Activated CD8-positive, alpha-beta memory T cell treated with anti-CD3 and anti-CD28 coated beads for 36 hours (primary cell): ENCODE data around the gene NLRP11. TPM values are rescaled to one million over a fixed set of nuclear protein-coding genes. Genes with fewer than 3 reads are reported as not detected.
"Not testable (repeated sequence)": the region's sequence is repeated elsewhere in the genome, so short reads cannot be mapped to it uniquely, and the experiment has no call there.

Experiments
- CTCF ChIA-PET: fragments of 350-600 bp; sonication (Branson Sonifier 250); formaldehyde crosslinking; loops from one replicate; lab custom pipeline; 2021; ENCODE audit warnings: antibody characterized with exemption; lab: Charles Lee
- POLR2A ChIA-PET: fragments of 350-600 bp; sonication (Branson Sonifier 250); formaldehyde crosslinking; loops from one replicate; lab custom pipeline; 2021; ENCODE audit warnings: antibody characterized with exemption; lab: Charles Lee
- total RNA-seq, 2 experiments: library from RNA; stranded (reverse); gene quantifications; one replicate each; pipeline ENCODE4 v1.2.3, GENCODE V29; 2021

The NLRP11 gene
- total RNA-seq, 2 experiments from 2014 or later: 0.06 TPM; not detected in 1

- POLR2A ChIA-PET: no interaction called here
- CTCF ChIA-PET: interaction anchor here (0.6 kb wide), 1 partner anchor 170 kb away, joined by 3 read pairs; no protein-coding TSS in a partner anchor
Observed at GRCh38 chr19:55801416-55801815, 30.4 kb downstream of the NLRP11 start.

GRCh38 chr19:55795021-55795420 is 36.8 kb downstream of the NLRP11 start:
- ChIA-PET POLR2A (no interaction called here), CTCF (no interaction called here)

- CTCF ChIA-PET: no interaction called here
- POLR2A ChIA-PET: no interaction called here
Observed at GRCh38 chr19:55781112-55781511, 50.7 kb downstream of the NLRP11 start.

GRCh38 chr19:55778331-55778730 is 53.5 kb downstream of the NLRP11 start:
- CTCF ChIA-PET: no interaction called here
- POLR2A ChIA-PET: no interaction called here

GRCh38 chr19:55777528-55777927 is 54.3 kb downstream of the NLRP11 start:
- POLR2A ChIA-PET: no interaction called here
- CTCF ChIA-PET: no interaction called here

- POLR2A ChIA-PET: not testable (repeated sequence)
Observed at GRCh38 chr19:55769632-55770031, 62.2 kb downstream of the NLRP11 start.

GRCh38 chr19:55768818-55769217 is 63.0 kb downstream of the NLRP11 start, which contains the start of gene RFPL4AL1:
Gene RFPL4AL1, plus strand, starts transcription at chr19:55769118. Its CDS starts 2,687 bp downstream, at chr19:55771805.
- POLR2A ChIA-PET, CTCF ChIA-PET: not testable (repeated sequence)

More at GRCh38 chr19:55769632-55770031, 62.2 kb downstream of the NLRP11 start:
- CTCF ChIA-PET: not testable (repeated sequence)

GRCh38 chr19:55766466-55766865 is 65.3 kb downstream of the NLRP11 start:
- ChIA-PET CTCF (no interaction called here), POLR2A (no interaction called here)

GRCh38 chr19:55758797-55759196 is 73.0 kb downstream of the NLRP11 start, which contains the start of gene RFPL4A:
Gene RFPL4A, plus strand, starts transcription at chr19:55759097. Its CDS starts 2,704 bp downstream, at chr19:55761801.
- POLR2A ChIA-PET, CTCF ChIA-PET: not testable (repeated sequence)

- POLR2A ChIA-PET, CTCF ChIA-PET: not testable (repeated sequence)
Observed at GRCh38 chr19:55756808-55757207, 75.0 kb downstream of the NLRP11 start.

- ChIA-PET POLR2A (no interaction called here), CTCF (no interaction called here)
Observed at GRCh38 chr19:55753401-55753800, 78.4 kb downstream of the NLRP11 start.

GRCh38 chr19:55750715-55751114 is 81.1 kb downstream of the NLRP11 start:
- POLR2A ChIA-PET: no interaction called here
- CTCF ChIA-PET: interaction anchor here (0.6 kb wide), 1 partner anchor 1227 kb away, joined by 4 read pairs; no protein-coding TSS in a partner anchor

GRCh38 chr19:55738302-55738701 is 93.5 kb downstream of the NLRP11 start, which contains the start of gene NLRP9:
Gene NLRP9, minus strand, starts transcription at chr19:55738402. Its CDS starts 28 bp downstream, at chr19:55738374.
- POLR2A ChIA-PET: no interaction called here
- CTCF ChIA-PET: no interaction called here

Other genes starting within 250 kb of the NLRP11 start
- 10 to 100 TPM; 17.4 to 17.8 TPM for gene FIZ1, start 232.5 kb downstream of the NLRP11 start, total RNA-seq
- 10 to 100 TPM; 11.9 to 13.2 TPM for gene ZNF524, start 231.7 kb downstream of the NLRP11 start, total RNA-seq
- 10 to 100 TPM; 11.8 to 12.0 TPM for gene ZNF865, start 226.4 kb downstream of the NLRP11 start, total RNA-seq
- 1 to 10 TPM; 2.8 to 3.0 TPM for gene ZNF784, start 207.4 kb downstream of the NLRP11 start, total RNA-seq
- gene ZNF580, start 191.0 kb downstream of the NLRP11 start, total RNA-seq: 10 to 100 TPM; 31.3 to 32.0 TPM
- gene ZNF581, start 188.3 kb downstream of the NLRP11 start, total RNA-seq: 10 to 100 TPM; 32.6 to 33.6 TPM
- 1 to 10 TPM; 4.3 to 4.4 TPM for gene CCDC106, start 183.8 kb downstream of the NLRP11 start, total RNA-seq
- 100 to 1,000 TPM; 351 to 381 TPM for gene U2AF2, start 177.0 kb downstream of the NLRP11 start, total RNA-seq
- 10 to 100 TPM; 40.1 to 41.8 TPM for gene EPN1, start 156.8 kb downstream of the NLRP11 start, total RNA-seq
- not detected for gene NLRP9, start 93.6 kb downstream of the NLRP11 start, total RNA-seq
- not detected for gene RFPL4A, start 72.9 kb downstream of the NLRP11 start, total RNA-seq
- gene RFPL4AL1, start 62.9 kb downstream of the NLRP11 start, total RNA-seq: not detected
- gene NLRP4, start 4.5 kb upstream of the NLRP11 start, total RNA-seq: not detected
- gene NLRP13, start 100.3 kb upstream of the NLRP11 start, total RNA-seq: not detected
- not detected for gene NLRP8, start 115.8 kb upstream of the NLRP11 start, total RNA-seq
- gene NLRP5, start 154.8 kb upstream of the NLRP11 start, total RNA-seq: not detected